Central memory CD4-positive, alpha-beta T cell (primary cell): Measurements from ENCODE around the gene HYCC2.
"Not testable (repeated sequence)": the region's sequence is repeated elsewhere in the genome, so short reads cannot be mapped to it uniquely, and the experiment has no call there.

ENCODE experiments used
- DNase-seq: peaks from one replicate; pipeline ENCODE4 v3.0.0; 2022

The HYCC2 gene

DNA sequence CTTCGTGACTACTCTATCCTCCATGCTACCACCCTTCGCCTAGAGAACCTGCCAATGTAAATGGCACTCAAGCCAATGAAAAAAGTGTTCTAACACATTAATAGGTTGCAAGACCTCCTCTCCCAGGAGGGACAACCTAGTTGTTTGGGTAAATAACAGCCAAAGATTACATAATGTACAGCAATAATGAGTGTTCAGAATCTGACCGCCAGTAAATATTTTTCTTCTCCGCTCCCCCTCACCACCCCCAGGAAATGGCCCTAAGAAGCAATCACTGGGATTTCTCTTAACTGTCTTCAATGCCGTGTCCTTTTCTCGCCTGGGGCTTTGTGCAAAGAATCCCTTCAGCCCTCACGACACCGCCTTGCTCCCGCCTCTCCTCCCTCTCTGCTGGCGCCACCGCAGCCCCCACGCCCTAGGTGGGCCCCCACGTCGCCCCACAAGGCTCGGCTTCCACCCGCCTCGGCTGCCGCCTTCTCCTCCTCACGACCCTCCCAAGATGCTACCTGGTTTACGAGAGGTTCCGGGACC, 458 bp downstream of the HYCC2 start:
- DNase-seq, result no peak

- DNase-seq, result no peak
Measured at GRCh38 chr2:201064797-201065329, 6.6 kb downstream of the HYCC2 start.

GRCh38 chr2:201063516-201063915, 8.0 kb downstream of the HYCC2 start:
- DNase-seq, result not testable (repeated sequence)

DNA sequence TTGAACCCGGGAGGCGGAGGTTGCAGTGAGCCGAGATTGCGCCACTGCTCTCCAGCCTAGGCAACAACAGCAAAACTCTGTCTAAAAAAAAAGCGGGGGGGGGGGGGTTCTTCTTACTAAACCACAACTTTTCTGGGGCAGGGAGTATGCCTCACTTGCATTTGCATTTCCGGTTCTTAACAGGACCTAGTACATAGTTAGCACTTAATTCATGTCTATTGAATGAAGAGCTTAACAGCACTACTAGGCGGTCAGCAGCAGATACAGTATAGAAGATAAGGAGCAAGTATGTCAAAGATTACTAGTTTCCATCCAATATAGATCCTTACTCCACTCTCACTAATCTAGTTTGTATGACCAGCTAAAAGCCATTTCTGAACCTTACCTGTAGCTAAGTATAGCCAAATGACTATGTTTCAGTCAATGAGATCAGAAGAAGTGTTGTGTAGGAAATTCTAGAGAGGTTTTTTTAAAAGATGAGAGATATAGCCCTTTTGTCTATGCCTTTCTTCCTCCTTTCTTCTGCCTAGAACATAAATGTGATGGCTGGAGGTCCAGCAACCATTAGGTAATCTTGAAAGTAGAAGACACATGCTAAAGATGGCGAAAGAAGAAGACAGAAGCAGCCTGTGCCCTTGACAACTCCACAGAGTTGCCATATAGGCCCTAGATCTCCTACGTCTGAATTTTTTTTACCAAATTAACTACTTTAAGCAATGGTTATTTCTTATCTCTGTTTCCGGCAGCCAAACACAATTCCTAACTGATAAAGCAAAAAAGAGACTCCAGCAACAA, 11.3 kb downstream of the HYCC2 start:
- DNase-seq, result peak; percentile 12

GRCh38 chr2:201058914-201059313, 12.6 kb downstream of the HYCC2 start:
- DNase-seq, result no peak

DNA sequence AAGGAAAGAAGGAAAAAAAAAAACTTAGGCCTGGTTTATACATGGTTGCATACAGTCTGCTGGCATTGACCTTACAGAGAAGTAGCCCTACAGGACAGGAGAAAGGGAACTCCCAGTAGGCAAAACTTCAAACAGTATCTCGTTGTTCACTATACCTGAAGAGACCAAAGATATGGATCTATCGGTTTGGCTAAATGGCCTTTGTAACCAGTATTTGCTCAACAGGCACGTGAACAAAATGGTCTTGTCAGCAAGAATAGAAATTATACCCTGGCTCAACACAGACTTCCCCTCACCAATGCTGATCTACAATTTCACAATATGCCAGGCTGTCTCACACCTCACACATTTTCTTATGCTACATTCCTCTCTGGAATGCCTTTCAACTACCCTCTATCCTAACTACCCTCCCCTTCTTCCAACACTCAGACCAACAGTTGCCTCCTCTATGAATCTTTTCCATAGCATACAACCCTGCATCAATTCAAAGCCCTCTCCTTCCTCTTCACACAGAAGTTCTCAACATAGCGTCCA, 13.7 kb downstream of the HYCC2 start:
- DNase-seq, result no peak

DNA sequence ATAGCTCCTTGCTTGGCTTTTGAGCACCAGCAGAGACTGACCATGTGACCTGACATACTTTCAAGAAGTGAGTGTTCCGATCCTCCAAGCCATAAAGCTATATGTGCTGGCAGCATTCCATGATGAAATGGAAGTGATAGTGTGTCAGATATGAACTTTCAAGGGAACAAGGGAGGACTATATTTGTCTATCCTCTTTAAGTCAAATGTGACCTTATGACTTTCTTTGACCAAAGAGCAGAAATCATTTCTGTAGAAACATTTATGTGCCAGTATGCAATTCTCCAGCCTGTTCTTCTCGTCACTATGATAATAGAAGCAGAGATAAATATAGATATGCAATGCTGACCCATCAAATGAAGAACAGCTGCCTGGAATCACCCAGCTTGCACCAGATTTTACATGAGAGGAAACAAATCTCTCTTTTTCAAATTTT, 14.4 kb downstream of the HYCC2 start:
- no peak for DNase-seq

DNA sequence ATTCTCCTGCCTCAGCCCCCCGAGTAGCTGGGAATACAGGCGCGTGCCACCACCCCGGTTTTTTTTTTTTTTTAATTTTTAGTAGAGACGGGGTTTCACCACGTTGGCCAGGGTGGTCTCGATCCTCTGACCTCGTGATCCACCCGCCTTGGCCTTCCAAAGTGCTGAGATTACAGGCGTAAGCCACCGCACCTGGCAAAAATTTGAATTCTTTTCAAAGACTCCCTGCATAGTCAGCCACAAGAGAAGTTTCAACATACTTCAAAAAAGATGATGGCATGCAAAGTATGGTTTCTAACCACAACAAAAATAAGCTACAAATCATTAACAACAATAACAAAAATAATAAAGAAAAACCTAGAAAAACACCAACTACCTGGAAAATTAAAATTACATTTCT, 22.0 kb downstream of the HYCC2 start:
- DNase-seq, result no peak

DNA sequence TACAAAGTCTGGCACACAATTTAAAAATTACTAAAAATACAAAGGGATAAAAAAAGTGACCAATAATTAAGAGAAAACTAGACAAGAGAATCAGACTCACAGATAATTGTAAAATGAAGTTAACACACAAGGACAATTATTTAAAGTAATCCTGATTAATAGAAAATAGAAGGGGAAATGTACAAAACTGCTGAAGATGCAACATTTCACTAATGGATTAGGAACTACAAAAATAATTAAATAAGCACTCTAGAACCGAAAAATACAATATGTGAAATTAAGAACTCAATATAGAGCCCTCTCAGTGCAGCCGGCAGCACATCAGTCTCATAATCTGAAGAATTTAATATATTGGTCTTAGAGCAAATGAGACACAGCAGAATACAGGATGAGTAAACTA, 24.6 kb downstream of the HYCC2 start:
- no peak for DNase-seq

DNA sequence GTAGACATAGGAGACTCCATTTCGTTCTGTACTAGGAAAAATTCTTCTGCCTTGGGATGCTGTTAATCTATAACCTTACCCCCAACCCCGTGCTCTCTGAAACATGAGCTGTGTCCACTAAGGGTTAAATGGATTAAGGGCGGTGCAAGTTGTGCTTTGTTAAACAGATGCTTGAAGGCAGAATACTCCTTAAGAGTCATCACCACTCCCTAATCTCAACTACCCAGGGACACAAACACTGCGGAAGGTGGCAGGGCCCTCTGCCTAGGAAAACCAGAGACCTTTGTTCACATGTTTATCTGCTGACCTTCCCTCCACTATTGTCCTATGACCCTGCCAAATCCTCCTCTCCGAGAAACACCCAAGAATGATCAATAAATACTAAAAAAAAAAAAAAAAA, 28.4 kb downstream of the HYCC2 start:
- DNase-seq, result not testable (repeated sequence)

DNA sequence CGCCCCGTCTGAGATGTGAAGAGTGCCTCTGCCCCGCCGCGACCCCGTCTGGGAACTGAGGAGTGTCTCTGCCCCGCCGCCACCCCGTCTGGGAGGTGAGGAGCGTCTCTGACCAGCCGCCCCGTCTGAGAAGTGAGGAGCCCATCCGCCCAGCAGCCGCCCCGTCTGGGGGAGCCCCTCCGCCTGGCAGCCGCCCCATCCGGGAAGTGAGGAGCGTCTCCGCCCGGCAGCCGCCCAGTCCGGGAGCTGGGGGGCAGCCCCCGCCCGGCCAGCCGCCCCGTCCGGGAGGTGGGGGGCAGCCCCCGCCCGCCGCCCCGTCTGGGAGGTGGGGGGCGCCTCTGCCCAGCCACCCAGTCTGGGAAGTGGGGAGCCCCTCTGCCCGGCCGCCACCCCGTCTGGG, 29.0 kb downstream of the HYCC2 start:
- DNase-seq, result not testable (repeated sequence)

- DNase-seq, result no peak
Measured at GRCh38 chr2:201040867-201041628, 30.4 kb downstream of the HYCC2 start.

DNA sequence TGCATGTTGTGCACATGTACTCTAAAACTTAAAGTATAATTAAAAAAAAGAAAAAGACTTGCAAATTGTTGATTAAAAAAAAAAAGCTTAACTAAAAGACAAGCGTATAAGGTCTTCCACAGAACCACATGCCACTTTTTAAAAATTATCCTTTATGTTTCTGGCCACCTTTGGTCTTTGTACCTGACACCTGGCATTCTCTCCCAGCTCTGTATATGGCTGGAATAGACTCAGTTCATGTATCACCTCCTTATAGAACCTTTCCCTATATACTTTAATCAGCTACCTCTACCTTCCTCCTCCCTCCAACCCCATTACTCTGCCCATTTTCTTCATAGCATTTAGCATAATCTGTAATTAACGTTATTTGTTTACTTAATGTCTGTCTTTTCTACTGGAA, 32.6 kb downstream of the HYCC2 start:
- no peak for DNase-seq

- not testable (repeated sequence) for DNase-seq
Measured at GRCh38 chr2:201038361-201038760, 33.1 kb downstream of the HYCC2 start.

DNA sequence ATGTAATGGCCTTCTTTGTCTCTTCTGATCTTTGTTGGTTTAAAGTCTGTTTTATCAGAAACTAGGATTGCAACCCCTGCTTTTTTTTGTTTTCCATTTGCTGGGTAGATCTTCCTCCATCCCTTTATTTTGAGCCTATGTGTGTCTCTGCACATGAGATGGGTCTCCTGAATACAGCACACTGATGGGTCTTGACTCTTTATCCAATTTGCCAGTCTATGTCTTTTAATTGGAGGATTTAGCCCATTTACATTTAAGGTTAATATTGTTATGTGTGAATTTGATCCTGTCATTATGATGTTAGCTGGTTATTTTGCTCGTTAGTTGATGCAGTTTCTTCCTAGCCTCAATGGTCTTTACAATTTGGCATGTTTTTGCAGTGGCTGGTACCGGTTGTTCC, 37.1 kb downstream of the HYCC2 start:
- not testable (repeated sequence) for DNase-seq

DNA sequence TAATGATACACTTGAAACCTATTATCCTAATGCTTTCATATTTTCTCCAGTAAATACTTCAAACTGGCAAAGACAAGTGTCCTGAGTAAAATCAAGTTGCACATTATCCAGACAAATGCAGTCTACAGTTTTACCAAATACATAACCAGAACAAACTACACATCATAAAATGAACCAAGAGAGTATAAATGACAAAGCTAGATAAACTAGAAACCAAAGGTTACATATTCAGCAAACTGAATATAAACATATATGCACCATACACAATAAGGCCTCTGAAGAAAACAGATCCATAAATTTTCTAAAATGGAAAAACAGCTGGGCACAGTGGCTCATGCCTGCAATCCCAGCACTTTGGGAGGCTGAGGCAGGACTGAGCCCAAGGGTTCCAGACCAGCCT, 47.0 kb downstream of the HYCC2 start:
- DNase-seq, result no peak

GRCh38 chr2:201021914-201022313, 49.6 kb downstream of the HYCC2 start:
- DNase-seq, result no peak
